Testis (tissue), 2 donors: ENCODE measurements around the gene SP140L.

Experiments
- CTCF ChIP-seq, 3 experiments: fragments of 450-650 bp in 2 of 3; fragments of 200-600 bp in 1 of 3; sonication (generic) in 1 of 3; IDR thresholded peaks; one replicate each; pipeline ENCODE4 v1.5.1; 2016 to 2019; ENCODE audit warnings: antibody characterized with exemption in 3 of 3, mild to moderate bottlenecking in 2 of 3, moderate library complexity in 1 of 3
- POLR2A ChIP-seq: fragments of 450-650 bp; IDR thresholded peaks from one replicate; pipeline ENCODE4 v1.6.1; 2017; ENCODE audit warnings: antibody characterized with exemption, mild to moderate bottlenecking, moderate library complexity

- TF ChIP-seq CTCF (IDR thresholded peaks at IDR 0.05) (no peak), POLR2A (no peak)
Observed at GRCh38 chr2:230449901-230450467, 123.0 kb downstream of the SP140L start.
